ENCODE data around the gene VDAC1.
"Not testable (repeated sequence)": the region's sequence is repeated elsewhere in the genome, so short reads cannot be mapped to it uniquely, and the experiment has no call there.

VDAC1 gene

GRCh38 chr5:133963493-133964128 lies 41.2 kb downstream of the VDAC1 start:
- DNase-seq, result no peak

GRCh38 chr5:133962801-133963476 lies 41.8 kb downstream of the VDAC1 start:
- DNase-seq, result no peak

GRCh38 chr5:133962131-133962530 lies 42.6 kb downstream of the VDAC1 start:
- no peak for DNase-seq

GRCh38 chr5:133959643-133960042 lies 45.1 kb downstream of the VDAC1 start:
- no peak for DNase-seq

GRCh38 chr5:133957591-133957990 lies 47.2 kb downstream of the VDAC1 start:
- DNase-seq, result no peak

GRCh38 chr5:133957080-133957479 lies 47.7 kb downstream of the VDAC1 start:
- no peak for DNase-seq

GRCh38 chr5:133956196-133956595 lies 48.6 kb downstream of the VDAC1 start:
- not testable (repeated sequence) for DNase-seq

- no peak for DNase-seq
Observed at GRCh38 chr5:133953568-133954145, 51.1 kb downstream of the VDAC1 start.

- DNase-seq, result no peak
Observed at GRCh38 chr5:133952729-133953567, 51.8 kb downstream of the VDAC1 start.

GRCh38 chr5:133950821-133951612 lies 53.8 kb downstream of the VDAC1 start:
- DNase-seq, result no peak

GRCh38 chr5:133948721-133949120 lies 56.1 kb downstream of the VDAC1 start:
- DNase-seq, result no peak

GRCh38 chr5:133947431-133947841 lies 57.3 kb downstream of the VDAC1 start:
- no peak for DNase-seq

GRCh38 chr5:133945568-133945967 lies 59.2 kb downstream of the VDAC1 start:
- DNase-seq, result no peak

- DNase-seq, result peak; percentile 32
Observed at GRCh38 chr5:133944263-133945185, 60.3 kb downstream of the VDAC1 start.

GRCh38 chr5:133943475-133943817 lies 61.3 kb downstream of the VDAC1 start:
- DNase-seq, result no peak

GRCh38 chr5:133942614-133943474 lies 61.9 kb downstream of the VDAC1 start:
- DNase-seq, result no peak

GRCh38 chr5:133941456-133942196 lies 63.1 kb downstream of the VDAC1 start:
- DNase-seq, result no peak

GRCh38 chr5:133939668-133940067 lies 65.1 kb downstream of the VDAC1 start:
- no peak for DNase-seq

GRCh38 chr5:133938929-133939328 lies 65.8 kb downstream of the VDAC1 start:
- DNase-seq, result no peak

All from CD4-positive, alpha-beta T cell treated with Interleukin-12 subunit alpha and Interleukin-12 subunit beta, for 1 hour (primary cell).